HL-60/S4 (cell line): ENCODE data around the gene PFDN6.
"Not testable (repeated sequence)": the region's sequence is repeated elsewhere in the genome, so short reads cannot be mapped to it uniquely, and the experiment has no call there.

ENCODE experiments used
- in situ Hi-C: fragments of 300-500 bp; cut with MboI; formaldehyde crosslinking; loops from 2 replicates; pipeline ENCODE4 v1.14.3; 2022; ENCODE audit warnings: low sequenced_read_pairs

PFDN6 gene

GRCh38 chr6:33273129-33273923 lies 16.1 kb upstream of the PFDN6 start:
- in situ Hi-C loops = no loop called here

- in situ Hi-C loops = no loop called here
Measured at GRCh38 chr6:33273924-33274902, 15.2 kb upstream of the PFDN6 start.

GRCh38 chr6:33275795-33276580 lies 13.4 kb upstream of the PFDN6 start:
- in situ Hi-C loops = not testable (repeated sequence)

DNA sequence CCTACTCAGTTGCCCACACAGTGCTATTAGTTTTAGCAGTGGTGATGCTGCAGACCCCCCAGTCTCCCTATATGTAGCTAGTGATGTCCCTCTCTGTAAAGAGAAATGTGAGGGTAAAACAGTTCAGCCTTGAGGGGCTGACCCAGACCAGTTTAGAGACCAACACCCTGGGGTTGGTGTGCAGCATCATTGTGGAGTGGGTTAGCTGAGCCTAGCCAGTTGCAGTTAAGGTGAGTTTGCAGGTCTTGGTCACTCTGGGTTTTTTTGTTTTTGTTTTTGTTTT lies 12.9 kb upstream of the PFDN6 start:
- in situ Hi-C loops = no loop called here

GRCh38 chr6:33276864-33277662 lies 12.3 kb upstream of the PFDN6 start, which contains the start of gene B3GALT4:
TSS of gene B3GALT4 (plus strand) at chr6:33277123. CDS start at chr6:33277420, 297 bp downstream.
- in situ Hi-C loops = no loop called here

GRCh38 chr6:33277663-33278391 lies 11.6 kb upstream of the PFDN6 start:
- in situ Hi-C loops = no loop called here

DNA sequence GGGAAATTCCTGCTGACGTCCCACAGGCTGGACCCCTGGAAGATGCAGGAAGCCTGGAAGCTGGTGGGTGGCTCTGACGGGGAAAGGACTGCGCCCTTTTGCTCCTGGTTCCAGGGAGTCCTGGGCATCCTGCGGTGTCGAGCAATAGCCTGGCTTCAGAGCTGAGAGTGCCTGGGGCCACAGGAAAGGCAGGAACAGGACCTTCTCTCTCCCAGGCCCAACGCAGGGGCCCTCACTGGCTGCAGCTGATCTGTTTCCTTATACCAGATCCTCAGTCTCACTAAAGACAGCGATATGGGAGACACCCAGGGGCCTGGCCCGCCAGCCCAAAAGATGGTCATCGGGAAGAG lies 11.0 kb upstream of the PFDN6 start:
- in situ Hi-C loops = no loop called here

- in situ Hi-C loops = no loop called here
Measured at GRCh38 chr6:33278810-33279209, 10.6 kb upstream of the PFDN6 start.

- in situ Hi-C loops = no loop called here
Measured at GRCh38 chr6:33279257-33279695, 10.1 kb upstream of the PFDN6 start.

DNA sequence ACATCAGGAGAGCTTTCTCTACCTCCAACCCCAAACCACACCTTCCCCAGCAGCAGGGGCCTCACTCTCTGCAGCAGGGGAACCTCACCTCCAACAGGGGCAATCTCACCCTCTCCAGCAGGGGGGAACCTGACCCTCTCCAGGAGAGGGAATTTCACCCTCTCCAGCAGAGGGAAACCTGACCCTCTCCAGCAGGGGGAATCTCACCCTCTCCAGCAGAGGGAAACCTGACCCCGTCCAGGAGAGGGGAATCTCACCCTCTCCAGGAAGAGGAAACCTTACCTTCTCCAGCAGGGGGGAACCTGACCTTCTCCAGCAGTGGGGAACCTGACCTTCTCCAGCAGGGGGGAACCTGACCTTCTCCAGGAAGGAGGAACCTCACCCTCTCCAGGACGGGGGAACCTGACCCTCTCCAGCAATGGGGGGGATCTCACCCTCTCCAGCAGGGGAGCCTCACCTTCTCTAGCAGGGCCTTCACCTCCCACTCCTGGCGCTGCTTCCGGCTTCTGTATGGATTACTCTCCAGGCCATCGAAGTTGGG lies 9.4 kb upstream of the PFDN6 start:
- in situ Hi-C loops = no loop called here

DNA sequence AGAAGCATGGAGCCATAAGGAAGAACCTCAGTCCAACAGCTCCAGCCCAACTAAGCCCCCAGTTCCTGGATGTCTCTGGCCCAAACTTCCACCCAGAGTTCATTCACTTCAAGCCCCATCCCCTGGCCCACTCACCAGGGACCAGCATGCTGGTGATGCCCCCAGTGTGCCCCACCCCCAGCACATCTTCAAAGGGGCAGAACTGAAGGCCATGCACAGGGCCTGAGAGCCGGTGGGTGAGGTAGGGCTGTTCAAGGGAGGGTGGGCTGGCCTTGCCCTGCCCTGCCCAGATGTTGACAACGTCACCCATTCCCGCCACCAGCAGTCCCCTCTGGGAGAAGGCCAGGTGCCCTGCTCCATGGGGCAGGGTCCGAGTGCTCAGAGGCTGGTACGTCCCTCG lies 8.9 kb upstream of the PFDN6 start:
- in situ Hi-C loops = no loop called here

DNA sequence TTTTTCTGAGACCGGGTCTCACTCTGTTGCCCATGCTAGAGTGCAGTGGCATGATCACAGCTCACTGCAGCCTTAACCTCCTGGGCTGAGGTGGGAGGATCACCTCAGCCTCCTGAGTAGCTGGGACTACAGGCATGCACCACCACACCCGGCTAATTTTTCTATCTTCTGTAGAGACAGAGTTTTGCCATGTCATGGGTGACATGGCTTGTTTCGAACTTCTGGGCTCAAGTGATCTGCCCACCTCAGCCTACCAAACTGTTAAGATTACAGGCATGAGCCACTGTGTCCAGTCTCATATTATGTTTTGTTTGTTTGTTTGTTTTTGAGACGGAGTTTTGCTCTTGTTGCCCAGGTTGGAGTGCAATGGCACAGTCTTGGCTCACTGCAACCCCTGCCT lies 4.2 kb upstream of the PFDN6 start:
- in situ Hi-C loops = not testable (repeated sequence)

GRCh38 chr6:33286946-33287914 lies 2.2 kb upstream of the PFDN6 start:
- in situ Hi-C loops = no loop called here

DNA sequence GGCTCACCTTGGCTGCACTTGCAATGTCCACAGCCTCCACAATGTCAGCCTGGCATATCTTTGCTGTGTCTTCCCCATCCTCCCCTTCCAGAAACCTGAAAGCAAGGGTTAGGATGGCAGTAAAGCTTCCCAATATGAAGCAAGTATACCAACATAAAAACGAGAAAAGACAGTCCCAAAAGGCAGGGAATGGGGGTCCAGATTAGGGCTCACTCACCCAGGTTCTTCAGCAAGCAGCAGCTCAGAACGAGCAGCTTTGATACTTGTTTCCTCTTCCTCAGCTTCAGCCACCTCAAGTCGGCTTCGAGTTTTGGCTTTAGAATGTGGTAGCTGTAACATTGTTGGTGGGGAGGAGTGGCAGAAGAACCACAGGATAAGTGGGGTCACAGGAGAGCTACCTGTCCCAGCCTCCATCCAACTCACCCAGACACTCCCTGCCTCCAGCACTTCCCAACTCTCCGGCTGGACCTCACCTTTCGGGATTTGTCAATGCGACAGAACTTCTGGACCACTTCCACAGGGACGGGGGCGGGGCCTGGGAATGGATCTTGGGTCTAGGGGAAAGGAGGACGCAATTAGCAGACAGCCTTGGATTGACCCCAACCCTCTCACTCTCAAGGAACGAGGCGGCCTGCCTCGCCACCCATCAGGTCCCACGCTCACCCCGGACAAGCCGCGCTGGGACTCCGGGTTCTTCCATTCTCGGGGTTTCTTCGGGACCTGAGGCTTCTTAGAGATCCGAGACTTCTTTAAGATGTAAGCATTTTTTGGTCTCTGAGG lies 1.1 kb upstream of the PFDN6 start:
- in situ Hi-C loops = no loop called here

DNA sequence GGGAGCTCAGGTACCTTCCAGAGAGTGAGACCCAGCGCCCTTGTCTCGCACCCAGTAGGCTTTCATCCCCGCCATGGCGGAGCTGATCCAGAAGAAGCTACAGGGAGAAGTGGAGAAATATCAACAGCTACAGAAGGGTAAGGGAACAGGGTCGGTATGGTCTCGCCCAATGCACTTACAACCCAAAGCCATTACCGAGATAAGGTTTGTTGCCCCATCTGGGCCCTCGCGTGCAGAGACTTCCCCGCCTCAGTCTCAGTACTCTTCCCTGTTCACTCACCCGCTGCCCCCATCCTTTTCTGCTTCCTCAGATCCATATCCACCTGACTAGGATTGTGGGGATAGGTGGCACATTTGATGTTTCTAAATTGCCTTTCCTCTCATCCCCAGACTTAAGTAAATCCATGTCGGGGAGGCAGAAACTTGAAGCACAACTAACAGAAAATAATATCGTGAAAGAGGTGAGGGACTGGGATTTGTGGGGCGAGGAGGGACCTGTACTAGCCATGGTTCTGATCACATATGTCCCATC lies 449 bp downstream of the PFDN6 start:
- in situ Hi-C loops = no loop called here

GRCh38 chr6:33290459-33290858 lies 1.1 kb downstream of the PFDN6 start:
- in situ Hi-C loops = no loop called here

DNA sequence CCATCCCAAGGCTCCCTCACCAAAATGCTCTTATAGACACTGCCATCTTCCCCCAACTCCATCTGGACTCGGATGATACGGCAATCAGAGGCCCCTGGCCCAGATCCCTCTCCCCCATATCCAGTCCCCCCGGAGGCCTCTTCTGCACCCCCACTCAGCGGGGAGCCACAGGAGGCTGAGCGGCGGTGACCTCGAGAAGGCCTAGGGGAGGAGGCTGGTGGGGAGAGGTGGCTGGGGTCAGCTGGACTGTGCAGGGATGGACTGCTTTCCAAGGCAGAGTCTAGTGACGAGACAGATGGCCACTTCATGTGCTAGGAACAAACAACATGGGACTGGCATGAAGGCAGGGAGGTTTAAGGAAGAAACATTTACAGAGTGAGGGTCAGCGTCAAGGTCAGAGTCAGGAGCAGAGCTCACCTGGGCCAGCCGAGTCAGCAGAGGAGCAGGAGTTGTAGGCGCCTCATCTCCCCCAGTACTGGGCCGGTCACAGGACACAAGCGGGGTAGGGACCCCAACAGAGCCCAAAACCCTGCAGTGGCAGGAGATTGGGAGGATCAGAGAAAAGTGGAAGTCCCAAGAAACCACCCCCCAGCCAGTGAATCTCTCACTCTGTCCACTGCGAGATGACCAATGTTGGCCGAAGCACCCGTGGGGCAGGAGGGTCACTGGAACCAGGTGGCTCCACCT lies 3.7 kb downstream of the PFDN6 start:
- in situ Hi-C loops = no loop called here
